Measurements from ENCODE around the gene SHROOM2.

SHROOM2 gene

GRCh38 chrX:9882669-9883446, 96.6 kb downstream of the SHROOM2 start:
- no peak overlapping the region for H3K4me3 ChIP-seq (ENCODE audit: low read depth, low read length)
- no peak overlapping the region for H3K27ac ChIP-seq (ENCODE audit: low read depth, low read length)
- H3K4me1 ChIP-seq (ENCODE audit: control insufficient read depth, insufficient read depth, low read length, unreplicated experiment) = no peaks in the 10 kb centered on the region
- no peaks in the 10 kb centered on the region for H3K36me3 ChIP-seq (ENCODE audit: insufficient read depth, low read length)
- H3K79me2 ChIP-seq (ENCODE audit: control insufficient read depth, insufficient read depth, low read length, unreplicated experiment) = no peaks in the 10 kb centered on the region
- H2AFZ ChIP-seq (ENCODE audit: low read length, unreplicated experiment) = no peak overlapping the region
- H3K27me3 ChIP-seq (ENCODE audit: insufficient read depth, low read length) = no peaks in the 10 kb centered on the region

- Histone ChIP-seq H3K36me3 (ENCODE audit: insufficient read depth, low read length) (no peaks in the 10 kb centered on the region), H3K27ac (ENCODE audit: low read depth, low read length) (no peak overlapping the region), H3K4me3 (ENCODE audit: low read depth, low read length) (no peak overlapping the region), H3K79me2 (ENCODE audit: control insufficient read depth, insufficient read depth, low read length, unreplicated experiment) (no peaks in the 10 kb centered on the region), H3K4me1 (ENCODE audit: control insufficient read depth, insufficient read depth, low read length, unreplicated experiment) (no peaks in the 10 kb centered on the region), H2AFZ (ENCODE audit: low read length, unreplicated experiment) (no peak overlapping the region), H3K27me3 (ENCODE audit: insufficient read depth, low read length) (0 out of 2 replicates have a peak, but pooled peaks cover 3% of the 10 kb centered on the region)
Observed at GRCh38 chrX:9884031-9884779, 98.0 kb downstream of the SHROOM2 start.

- no peak overlapping the region for H2AFZ ChIP-seq (ENCODE audit: low read length, unreplicated experiment)
- H3K27me3 ChIP-seq (ENCODE audit: insufficient read depth, low read length) = 0 out of 2 replicates have a peak, but pooled peaks cover 3% of the 10 kb centered on the region
- no peak overlapping the region for H3K27ac ChIP-seq (ENCODE audit: low read depth, low read length)
Observed at GRCh38 chrX:9885150-9885549, 98.9 kb downstream of the SHROOM2 start.

GRCh38 chrX:9887659-9888297, 101.5 kb downstream of the SHROOM2 start:
- no peak overlapping the region for H2AFZ ChIP-seq (ENCODE audit: low read length, unreplicated experiment)
- no peak overlapping the region for H3K4me3 ChIP-seq (ENCODE audit: low read depth, low read length)
- H3K27ac ChIP-seq (ENCODE audit: low read depth, low read length) = no peak overlapping the region
- H3K4me1 ChIP-seq (ENCODE audit: control insufficient read depth, insufficient read depth, low read length, unreplicated experiment) = no peaks in the 10 kb centered on the region
- H3K36me3 ChIP-seq (ENCODE audit: insufficient read depth, low read length) = no peaks in the 10 kb centered on the region
- H3K27me3 ChIP-seq (ENCODE audit: insufficient read depth, low read length) = 0 out of 2 replicates have a peak, but pooled peaks cover 3% of the 10 kb centered on the region
- no peaks in the 10 kb centered on the region for H3K79me2 ChIP-seq (ENCODE audit: control insufficient read depth, insufficient read depth, low read length, unreplicated experiment)

More at GRCh38 chrX:9885150-9885549, 98.9 kb downstream of the SHROOM2 start:
- Histone ChIP-seq H3K4me3 (ENCODE audit: low read depth, low read length) (no peak overlapping the region), H3K4me1 (ENCODE audit: control insufficient read depth, insufficient read depth, low read length, unreplicated experiment) (no peaks in the 10 kb centered on the region), H3K79me2 (ENCODE audit: control insufficient read depth, insufficient read depth, low read length, unreplicated experiment) (no peaks in the 10 kb centered on the region), H3K36me3 (ENCODE audit: insufficient read depth, low read length) (no peaks in the 10 kb centered on the region)

GRCh38 chrX:9888953-9889470, 102.8 kb downstream of the SHROOM2 start:
- Histone ChIP-seq H3K4me1 (ENCODE audit: control insufficient read depth, insufficient read depth, low read length, unreplicated experiment) (no peaks in the 10 kb centered on the region), H3K27ac (ENCODE audit: low read depth, low read length) (no peak overlapping the region), H3K79me2 (ENCODE audit: control insufficient read depth, insufficient read depth, low read length, unreplicated experiment) (no peaks in the 10 kb centered on the region), H3K4me3 (ENCODE audit: low read depth, low read length) (no peak overlapping the region), H2AFZ (ENCODE audit: low read length, unreplicated experiment) (no peak overlapping the region), H3K36me3 (ENCODE audit: insufficient read depth, low read length) (no peaks in the 10 kb centered on the region), H3K27me3 (ENCODE audit: insufficient read depth, low read length) (0 out of 2 replicates have a peak, but pooled peaks cover 3% of the 10 kb centered on the region)

GRCh38 chrX:9890681-9891091, 104.5 kb downstream of the SHROOM2 start:
- Histone ChIP-seq H3K27me3 (ENCODE audit: insufficient read depth, low read length) (0 out of 2 replicates have a peak, but pooled peaks cover 3% of the 10 kb centered on the region), H3K79me2 (ENCODE audit: control insufficient read depth, insufficient read depth, low read length, unreplicated experiment) (no peaks in the 10 kb centered on the region), H3K4me1 (ENCODE audit: control insufficient read depth, insufficient read depth, low read length, unreplicated experiment) (no peaks in the 10 kb centered on the region), H3K36me3 (ENCODE audit: insufficient read depth, low read length) (no peaks in the 10 kb centered on the region), H3K4me3 (ENCODE audit: low read depth, low read length) (no peak overlapping the region), H2AFZ (ENCODE audit: low read length, unreplicated experiment) (no peak overlapping the region), H3K27ac (ENCODE audit: low read depth, low read length) (no peak overlapping the region)

- Histone ChIP-seq H3K27me3 (ENCODE audit: insufficient read depth, low read length) (no peaks in the 10 kb centered on the region), H3K79me2 (ENCODE audit: control insufficient read depth, insufficient read depth, low read length, unreplicated experiment) (no peaks in the 10 kb centered on the region), H2AFZ (ENCODE audit: low read length, unreplicated experiment) (no peak overlapping the region), H3K27ac (ENCODE audit: low read depth, low read length) (no peak overlapping the region), H3K36me3 (ENCODE audit: insufficient read depth, low read length) (no peaks in the 10 kb centered on the region), H3K4me1 (ENCODE audit: control insufficient read depth, insufficient read depth, low read length, unreplicated experiment) (no peaks in the 10 kb centered on the region), H3K4me3 (ENCODE audit: low read depth, low read length) (no peak overlapping the region)
Observed at GRCh38 chrX:9895225-9895912, 109.1 kb downstream of the SHROOM2 start.

GRCh38 chrX:9897761-9898161, 111.5 kb downstream of the SHROOM2 start:
- no peaks in the 10 kb centered on the region for H3K79me2 ChIP-seq (ENCODE audit: control insufficient read depth, insufficient read depth, low read length, unreplicated experiment)
- no peak overlapping the region for H3K4me3 ChIP-seq (ENCODE audit: low read depth, low read length)
- no peak overlapping the region for H2AFZ ChIP-seq (ENCODE audit: low read length, unreplicated experiment)
- H3K27ac ChIP-seq (ENCODE audit: low read depth, low read length) = no peak overlapping the region
- peaks cover 4% of the 10 kb centered on the region for H3K4me1 ChIP-seq (ENCODE audit: control insufficient read depth, insufficient read depth, low read length, unreplicated experiment)
- H3K36me3 ChIP-seq (ENCODE audit: insufficient read depth, low read length) = no peaks in the 10 kb centered on the region
- H3K27me3 ChIP-seq (ENCODE audit: insufficient read depth, low read length) = no peaks in the 10 kb centered on the region

GRCh38 chrX:9899640-9900111, 113.4 kb downstream of the SHROOM2 start:
- Histone ChIP-seq H2AFZ (ENCODE audit: low read length, unreplicated experiment) (no peak overlapping the region), H3K4me1 (ENCODE audit: control insufficient read depth, insufficient read depth, low read length, unreplicated experiment) (peaks cover 11% of the 10 kb centered on the region), H3K4me3 (ENCODE audit: low read depth, low read length) (no peak overlapping the region), H3K36me3 (ENCODE audit: insufficient read depth, low read length) (no peaks in the 10 kb centered on the region), H3K79me2 (ENCODE audit: control insufficient read depth, insufficient read depth, low read length, unreplicated experiment) (no peaks in the 10 kb centered on the region), H3K27ac (ENCODE audit: low read depth, low read length) (no peak overlapping the region), H3K27me3 (ENCODE audit: insufficient read depth, low read length) (no peaks in the 10 kb centered on the region)

- no peak overlapping the region for H3K27ac ChIP-seq (ENCODE audit: low read depth, low read length)
- H3K4me3 ChIP-seq (ENCODE audit: low read depth, low read length) = no peak overlapping the region
- peaks cover 11% of the 10 kb centered on the region for H3K4me1 ChIP-seq (ENCODE audit: control insufficient read depth, insufficient read depth, low read length, unreplicated experiment)
- no peak overlapping the region for H2AFZ ChIP-seq (ENCODE audit: low read length, unreplicated experiment)
- no peaks in the 10 kb centered on the region for H3K27me3 ChIP-seq (ENCODE audit: insufficient read depth, low read length)
- no peaks in the 10 kb centered on the region for H3K79me2 ChIP-seq (ENCODE audit: control insufficient read depth, insufficient read depth, low read length, unreplicated experiment)
- H3K36me3 ChIP-seq (ENCODE audit: insufficient read depth, low read length) = no peaks in the 10 kb centered on the region
Observed at GRCh38 chrX:9902656-9903055, 116.4 kb downstream of the SHROOM2 start.

Measured in ACC112 (cell line).